HCT116 (cell line): ENCODE measurements around the gene HOTAIR. TPM values are rescaled to one million over a fixed set of nuclear protein-coding genes. Genes with fewer than 3 reads are reported as not detected.

ENCODE experiments used
- ATAC-seq: fragments of 200-7000 bp; cut with Tn5 transposase; 2 replicates; pipeline ENCODE4 v1.9.1; 2020; ENCODE audit warnings: mild to moderate bottlenecking, moderate library complexity
- BruUV-seq: library from RNA; stranded (reverse); fragments of 400-500 nt; replicated peaks from 2 replicates; lab custom pipeline; 2021; lab: Mats Ljungman, UMichigan
- CTCF ChIA-PET: fragments of 300-600 bp; sonication (Branson Sonifier 250); formaldehyde crosslinking; loops from one replicate; lab custom pipeline; 2021; ENCODE audit warnings: antibody characterized with exemption; lab: Charles Lee
- POLR2A ChIA-PET: fragments of 300-600, 350-600 bp; sonication (Branson Sonifier 250); formaldehyde crosslinking; loops from one replicate; lab custom pipeline; 2021; ENCODE audit warnings: antibody characterized with exemption; lab: Charles Lee
- RAD21 ChIA-PET, 2 experiments: fragments of 300-600 bp; sonication (Branson Sonifier 250); formaldehyde crosslinking; loops; one replicate each; lab custom pipeline; 2023; ENCODE audit warnings: low total read pairs in 2 of 2; ENCODE audit not compliant: uncharacterized antibody in 2 of 2, unreplicated experiment in 2 of 2, low non-redundant PET in 1 of 2; lab: Charles Lee
- DNase-seq: peaks from one replicate; pipeline ENCODE4 v3.0.0-alpha.2; 2010; ENCODE audit warnings: low read depth, low spot score
- H2AFZ ChIP-seq: fragments of 200-600 bp; shearing (Covaris generic), sonication (generic); 2 replicates; pipeline ENCODE4 v1.6.1; 2017; ENCODE audit warnings: low read depth, mixed run types, mixed read lengths, antibody characterized with exemption, low read length; ENCODE audit not compliant: poor library complexity, severe bottlenecking
- H3K27ac ChIP-seq: 2 replicates; pipeline ENCODE4 v1.5.1; 2012; ENCODE audit warnings: low read depth, low read length
- H3K27me3 ChIP-seq: fragments of 200-600 bp; sonication (generic); 2 replicates; pipeline ENCODE4 v1.6.1; 2016; ENCODE audit warnings: mixed run types, low read length, mixed read lengths; ENCODE audit not compliant: insufficient read depth
- H3K36me3 ChIP-seq, 2 experiments: fragments of 200-500 bp in 1 of 2; fragments of 200-600 bp in 1 of 2; sonication (Bioruptor generic) in 1 of 2; sonication (generic) in 1 of 2; 2 replicates each; pipeline versions ENCODE4 v1.5.1 to v1.6.1; 2014 to 2016; ENCODE audit warnings: low read length in 2 of 2, inconsistent platforms in 1 of 2, mixed read lengths in 1 of 2, mixed run types in 1 of 2; ENCODE audit not compliant: insufficient read depth in 2 of 2, control insufficient read depth in 1 of 2
- H3K4me1 ChIP-seq, 2 experiments: fragments of 200-600 bp in 1 of 2; sonication (generic) in 1 of 2; 2 replicates each; pipeline versions ENCODE4 v1.5.1 to v1.6.1; 2012 to 2017; ENCODE audit warnings: low read length in 2 of 2, inconsistent platforms in 1 of 2, mild to moderate bottlenecking in 1 of 2, mixed read lengths in 1 of 2, mixed run types in 1 of 2, moderate library complexity in 1 of 2; ENCODE audit not compliant: insufficient read depth in 2 of 2, control insufficient read depth in 1 of 2
- H3K4me2 ChIP-seq: fragments of 200-600 bp; sonication (generic); 2 replicates; pipeline ENCODE4 v1.6.1; 2017; ENCODE audit warnings: mixed run types, low read length, mixed read lengths
- H3K4me3 ChIP-seq, 2 experiments: fragments of 200-600 bp in 1 of 2; sonication (generic) in 1 of 2; replicated peaks in 1 of 2; 2 replicates each; pipeline ENCODE4 v1.5.1; 2011 to 2016; ENCODE audit warnings: low read length in 2 of 2, control low read depth in 1 of 2, low read depth in 1 of 2, mild to moderate bottlenecking in 1 of 2, mixed read lengths in 1 of 2, mixed run types in 1 of 2
- H3K79me2 ChIP-seq: fragments of 200-600 bp; sonication (generic); 2 replicates; pipeline ENCODE4 v1.6.1; 2017; ENCODE audit warnings: mild to moderate bottlenecking, mixed run types, low read length, moderate library complexity, mixed read lengths; ENCODE audit not compliant: insufficient read depth
- H3K9ac ChIP-seq: fragments of 200-600 bp; sonication (generic); 2 replicates; pipeline ENCODE4 v1.6.1; 2016; ENCODE audit warnings: low read length, mixed read lengths
- H3K9me2 ChIP-seq: fragments of 200-600 bp; sonication (generic), shearing (Covaris generic); 2 replicates; pipeline ENCODE4 v1.6.1; 2017; ENCODE audit warnings: mixed run types, mild to moderate bottlenecking, moderate library complexity; ENCODE audit not compliant: insufficient read depth
- H3K9me3 ChIP-seq, 2 experiments: fragments of 200-500 bp in 1 of 2; fragments of 200-600 bp in 1 of 2; sonication (Bioruptor generic) in 1 of 2; sonication (generic) in 1 of 2; 2 replicates each; pipeline ENCODE4 v1.6.1; 2014 to 2017; ENCODE audit warnings: low read length in 2 of 2, mixed read lengths in 2 of 2, inconsistent platforms in 1 of 2, low read depth in 1 of 2, mild to moderate bottlenecking in 1 of 2, mixed run types in 1 of 2, moderate library complexity in 1 of 2; ENCODE audit not compliant: control insufficient read depth in 1 of 2, insufficient read depth in 1 of 2
- H4K20me1 ChIP-seq: fragments of 200-600 bp; sonication (generic), shearing (Covaris generic); 2 replicates; pipeline ENCODE4 v1.6.1; 2017; ENCODE audit warnings: mixed run types, mild to moderate bottlenecking, moderate library complexity; ENCODE audit not compliant: insufficient read depth
- CBX3 ChIP-seq: IDR thresholded peaks from 2 replicates; pipeline ENCODE4 v1.6.1; 2012; ENCODE audit warnings: low read depth
- ELF1 ChIP-seq: IDR thresholded peaks from 2 replicates; pipeline ENCODE4 v1.6.1; 2012; ENCODE audit warnings: low read depth, borderline replicate concordance
- EZH2 ChIP-seq: fragments of 200-600 bp; sonication (generic); IDR thresholded peaks from 2 replicates; pipeline ENCODE4 v1.6.1; 2017; ENCODE audit warnings: antibody characterized with exemption, mixed run types
- REST ChIP-seq: IDR thresholded peaks from 2 replicates; pipeline ENCODE4 v1.6.1; 2012; ENCODE audit warnings: low read depth
- SP1 ChIP-seq: IDR thresholded peaks from 2 replicates; pipeline ENCODE4 v1.6.1; 2012; ENCODE audit warnings: low read depth
- intact Hi-C: fragments of 100-400 bp; cut with micrococcal nuclease; formaldehyde crosslinking; loops from 2 replicates; pipeline ENCODE4 v1.10.0; 2022
- total RNA-seq: library from RNA; stranded (reverse); gene quantifications from one replicate; pipeline ENCODE4 v1.2.1, GENCODE V29; 2021; ENCODE audit not compliant: unreplicated experiment
- TF ChIP-seq, protein P1 (sequence below): IDR thresholded peaks from 2 replicates; pipeline ENCODE4 v1.6.1; 2012
- TF ChIP-seq, protein P2 (sequence below): IDR thresholded peaks from 2 replicates; pipeline ENCODE4 v1.6.1; 2012

HOTAIR gene
- total RNA-seq, 1 experiment from 2014 or later, result 0.25 TPM

DNA sequence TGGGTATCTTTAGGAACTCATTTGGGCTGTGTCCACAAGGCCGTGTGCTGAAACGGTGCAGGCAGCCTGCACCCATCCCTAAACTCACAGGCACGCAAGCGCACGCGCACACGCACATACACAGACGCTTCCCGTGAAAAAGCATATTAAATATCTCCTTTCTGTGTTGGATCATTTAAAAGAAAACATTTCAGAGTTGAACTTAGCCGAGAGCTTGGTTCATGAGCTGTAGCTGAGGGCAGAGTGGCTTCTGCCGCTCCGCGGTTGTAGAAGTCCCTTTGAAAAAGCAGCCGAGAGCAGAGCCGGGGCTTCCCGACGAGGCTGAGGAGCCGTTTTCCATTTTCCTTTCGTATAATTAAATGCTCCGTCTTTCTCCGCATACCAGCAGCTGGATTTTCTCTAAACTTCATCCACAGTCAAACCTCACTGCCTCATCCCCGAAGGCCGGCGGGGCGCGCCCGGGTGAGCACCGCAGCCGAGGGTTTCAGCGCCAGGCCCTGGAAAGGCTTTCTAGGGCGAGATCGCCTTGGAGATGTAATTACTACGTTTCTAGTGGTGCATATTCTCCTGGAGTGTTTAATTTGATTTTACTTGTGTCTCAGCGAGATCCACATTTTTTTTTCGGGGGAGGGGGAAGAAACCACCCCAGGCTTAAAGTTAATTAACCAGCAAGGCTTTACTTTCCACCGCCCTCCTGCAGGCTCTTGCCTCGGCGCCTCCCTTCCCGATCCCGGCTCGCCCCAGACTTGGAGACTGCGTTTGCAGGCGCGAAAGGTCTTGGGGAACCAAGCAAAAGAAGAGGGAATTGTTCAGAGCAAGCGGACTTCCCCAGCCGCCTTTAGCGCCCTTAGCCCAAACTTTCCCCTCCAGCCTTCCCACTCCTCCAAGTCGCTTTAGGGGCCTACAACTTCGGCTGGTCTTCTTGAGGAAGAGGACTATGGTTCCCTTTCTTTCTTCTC, 39.1 kb downstream of the HOTAIR start (continued):
- TF ChIP-seq REST (no peak), EZH2 (no peak), SP1 (no peak), CBX3 (no peak), ELF1 (no peak)
- TF ChIP-seq, protein P1, sequence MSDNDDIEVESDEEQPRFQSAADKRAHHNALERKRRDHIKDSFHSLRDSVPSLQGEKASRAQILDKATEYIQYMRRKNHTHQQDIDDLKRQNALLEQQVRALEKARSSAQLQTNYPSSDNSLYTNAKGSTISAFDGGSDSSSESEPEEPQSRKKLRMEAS, result no peak
- TF ChIP-seq, protein P2, sequence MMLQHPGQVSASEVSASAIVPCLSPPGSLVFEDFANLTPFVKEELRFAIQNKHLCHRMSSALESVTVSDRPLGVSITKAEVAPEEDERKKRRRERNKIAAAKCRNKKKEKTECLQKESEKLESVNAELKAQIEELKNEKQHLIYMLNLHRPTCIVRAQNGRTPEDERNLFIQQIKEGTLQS, result no peak

DNA sequence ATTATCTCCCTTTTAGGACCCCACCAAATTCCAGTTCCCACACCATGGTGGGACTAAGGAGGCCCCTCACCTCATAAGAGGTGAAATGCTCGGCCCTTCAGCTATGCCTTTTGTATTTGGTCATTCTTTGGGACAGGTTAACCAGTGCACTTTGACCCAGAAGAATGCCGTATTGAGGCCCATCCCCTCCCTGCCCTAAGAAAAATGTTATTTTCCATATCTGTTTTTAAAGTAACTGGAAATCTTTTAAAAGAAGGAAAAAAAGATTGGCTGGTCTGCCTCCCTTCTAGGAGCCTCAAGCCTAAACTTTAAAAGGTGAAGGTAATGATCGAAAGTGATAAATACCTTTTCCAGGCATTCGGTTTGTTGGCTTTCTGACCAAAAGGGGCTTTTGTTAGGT, 41.8 kb downstream of the HOTAIR start:
- no peaks in the 10 kb centered on the region for H3K9me3 ChIP-seq
- no peak for DNase-seq

More for the DNA sequence above, 41.8 kb downstream of the HOTAIR start:
- ATAC-seq, result no peak
- Histone ChIP-seq H3K27me3 (peaks cover 37% of the 10 kb centered on the region), H3K4me3 (no peak overlapping the region), H3K9me2 (no peaks in the 10 kb centered on the region), H3K79me2 (no peaks in the 10 kb centered on the region), H2AFZ (no peak overlapping the region), H3K36me3 (no peaks in the 10 kb centered on the region), H3K4me1 (peaks cover 2% of the 10 kb centered on the region in 2 experiments; a peak in 3 of 4 replicates), H3K9ac (no peak overlapping the region), H3K4me2 (no peak overlapping the region), H4K20me1 (no peaks in the 10 kb centered on the region), H3K27ac (no peak overlapping the region)
- POLR2A ChIA-PET, result no interaction called here
- CTCF ChIA-PET, result no interaction called here
- RAD21 ChIA-PET, result no interaction called here
- intact Hi-C loops, result no loop called here
- no TSS peak for BruUV-seq
- TF ChIP-seq ELF1, result no peak
